ENCODE data around the gene ASB4. TPM values are rescaled to one million over a fixed set of nuclear protein-coding genes. Genes with fewer than 3 reads are reported as not detected.

The ASB4 gene
- total RNA-seq, 1 donor from 2014 or later, result 24.0 TPM

- no peaks in the 10 kb centered on the region for H3K4me1 ChIP-seq (ENCODE audit: control insufficient read depth in 3 of 3, insufficient read depth in 3 of 3, low read length in 3 of 3)
- H3K27me3 ChIP-seq (ENCODE audit: control insufficient read depth in 3 of 3, insufficient read depth in 3 of 3, low read length in 3 of 3), result no peaks in the 10 kb centered on the region
- H3K9ac ChIP-seq (ENCODE audit: low read depth in 1 of 3, low read length in 3 of 3), result no peak overlapping the region
- H3K27ac ChIP-seq (ENCODE audit: low read depth, low read length), result no peak overlapping the region
- H3K4me3 ChIP-seq (ENCODE audit: low read length in 3 of 3), result no peak overlapping the region
- H3K36me3 ChIP-seq (ENCODE audit: control insufficient read depth in 3 of 3, insufficient read depth in 3 of 3, low read length in 3 of 3), result no peaks in the 10 kb centered on the region
- H3K9me3 ChIP-seq (ENCODE audit: control insufficient read depth in 3 of 3, low read length in 3 of 3), result no peaks in the 10 kb centered on the region
Measured at GRCh38 chr7:95577137-95577536, 91.4 kb downstream of the ASB4 start.

- H3K4me1 ChIP-seq (ENCODE audit: control insufficient read depth in 3 of 3, insufficient read depth in 3 of 3, low read length in 3 of 3), result no peaks in the 10 kb centered on the region
- no peaks in the 10 kb centered on the region for H3K27me3 ChIP-seq (ENCODE audit: control insufficient read depth in 3 of 3, insufficient read depth in 3 of 3, low read length in 3 of 3)
- no peak overlapping the region for H3K9ac ChIP-seq (ENCODE audit: low read depth in 1 of 3, low read length in 3 of 3)
- no peak overlapping the region for H3K4me3 ChIP-seq (ENCODE audit: low read length in 3 of 3)
- peaks cover 0 to 2% (median 0%) of the 10 kb centered on the region in 3 donors for H3K36me3 ChIP-seq (ENCODE audit: control insufficient read depth in 3 of 3, insufficient read depth in 3 of 3, low read length in 3 of 3)
- H3K27ac ChIP-seq (ENCODE audit: low read depth, low read length), result no peak overlapping the region
- H3K9me3 ChIP-seq (ENCODE audit: control insufficient read depth in 3 of 3, low read length in 3 of 3), result no peaks in the 10 kb centered on the region
Measured at GRCh38 chr7:95578299-95578855, 92.6 kb downstream of the ASB4 start.

GRCh38 chr7:95579318-95579717, 93.6 kb downstream of the ASB4 start:
- H3K4me1 ChIP-seq (ENCODE audit: control insufficient read depth in 3 of 3, insufficient read depth in 3 of 3, low read length in 3 of 3), result no peaks in the 10 kb centered on the region
- no peak overlapping the region for H3K27ac ChIP-seq (ENCODE audit: low read depth, low read length)
- H3K36me3 ChIP-seq (ENCODE audit: control insufficient read depth in 3 of 3, insufficient read depth in 3 of 3, low read length in 3 of 3), result peaks cover 4 to 9% (median 5%) of the 10 kb centered on the region in 3 donors
- no peak overlapping the region for H3K9ac ChIP-seq (ENCODE audit: low read depth in 1 of 3, low read length in 3 of 3)
- H3K9me3 ChIP-seq (ENCODE audit: control insufficient read depth in 3 of 3, low read length in 3 of 3), result no peaks in the 10 kb centered on the region
- H3K27me3 ChIP-seq (ENCODE audit: control insufficient read depth in 3 of 3, insufficient read depth in 3 of 3, low read length in 3 of 3), result no peaks in the 10 kb centered on the region
- no peak overlapping the region for H3K4me3 ChIP-seq (ENCODE audit: low read length in 3 of 3)

GRCh38 chr7:95581467-95581866, 95.7 kb downstream of the ASB4 start:
- Histone ChIP-seq H3K4me3 (ENCODE audit: low read length in 3 of 3) (no peak overlapping the region), H3K27ac (ENCODE audit: low read depth, low read length) (no peak overlapping the region), H3K36me3 (ENCODE audit: control insufficient read depth in 3 of 3, insufficient read depth in 3 of 3, low read length in 3 of 3) (peaks cover 18 to 27% (median 25%) of the 10 kb centered on the region in 3 donors), H3K9ac (ENCODE audit: low read depth in 1 of 3, low read length in 3 of 3) (no peak overlapping the region), H3K27me3 (ENCODE audit: control insufficient read depth in 3 of 3, insufficient read depth in 3 of 3, low read length in 3 of 3) (no peaks in the 10 kb centered on the region), H3K9me3 (ENCODE audit: control insufficient read depth in 3 of 3, low read length in 3 of 3) (no peaks in the 10 kb centered on the region), H3K4me1 (ENCODE audit: control insufficient read depth in 3 of 3, insufficient read depth in 3 of 3, low read length in 3 of 3) (no peaks in the 10 kb centered on the region)

GRCh38 chr7:95582578-95583293, 97.0 kb downstream of the ASB4 start:
- Histone ChIP-seq H3K4me3 (ENCODE audit: low read length in 3 of 3) (no peak overlapping the region), H3K9me3 (ENCODE audit: control insufficient read depth in 3 of 3, low read length in 3 of 3) (no peaks in the 10 kb centered on the region), H3K27ac (ENCODE audit: low read depth, low read length) (no peak overlapping the region), H3K36me3 (ENCODE audit: control insufficient read depth in 3 of 3, insufficient read depth in 3 of 3, low read length in 3 of 3) (peaks cover 28 to 39% (median 38%) of the 10 kb centered on the region in 3 donors), H3K9ac (ENCODE audit: low read depth in 1 of 3, low read length in 3 of 3) (no peak overlapping the region), H3K4me1 (ENCODE audit: control insufficient read depth in 3 of 3, insufficient read depth in 3 of 3, low read length in 3 of 3) (peaks cover 0 to 5% (median 0%) of the 10 kb centered on the region in 3 donors), H3K27me3 (ENCODE audit: control insufficient read depth in 3 of 3, insufficient read depth in 3 of 3, low read length in 3 of 3) (no peaks in the 10 kb centered on the region)

- H3K36me3 ChIP-seq (ENCODE audit: control insufficient read depth in 3 of 3, insufficient read depth in 3 of 3, low read length in 3 of 3), result peaks cover 38 to 52% (median 49%) of the 10 kb centered on the region in 3 donors
- H3K9me3 ChIP-seq (ENCODE audit: control insufficient read depth in 3 of 3, low read length in 3 of 3), result no peaks in the 10 kb centered on the region
- H3K27me3 ChIP-seq (ENCODE audit: control insufficient read depth in 3 of 3, insufficient read depth in 3 of 3, low read length in 3 of 3), result no peaks in the 10 kb centered on the region
- no peak overlapping the region for H3K4me3 ChIP-seq (ENCODE audit: low read length in 3 of 3)
- H3K4me1 ChIP-seq (ENCODE audit: control insufficient read depth in 3 of 3, insufficient read depth in 3 of 3, low read length in 3 of 3), result peaks cover 0 to 5% (median 3%) of the 10 kb centered on the region in 3 donors
- H3K9ac ChIP-seq (ENCODE audit: low read depth in 1 of 3, low read length in 3 of 3), result no peak overlapping the region
- H3K27ac ChIP-seq (ENCODE audit: low read depth, low read length), result no peak overlapping the region
Measured at GRCh38 chr7:95583834-95584621, 98.3 kb downstream of the ASB4 start.

- H3K36me3 ChIP-seq (ENCODE audit: control insufficient read depth in 3 of 3, insufficient read depth in 3 of 3, low read length in 3 of 3), result peaks cover 45 to 61% (median 58%) of the 10 kb centered on the region in 3 donors
- H3K4me1 ChIP-seq (ENCODE audit: control insufficient read depth in 3 of 3, insufficient read depth in 3 of 3, low read length in 3 of 3), result peaks cover 0 to 10% (median 6%) of the 10 kb centered on the region in 3 donors
- H3K27me3 ChIP-seq (ENCODE audit: control insufficient read depth in 3 of 3, insufficient read depth in 3 of 3, low read length in 3 of 3), result no peaks in the 10 kb centered on the region
- no peak overlapping the region for H3K27ac ChIP-seq (ENCODE audit: low read depth, low read length)
- H3K4me3 ChIP-seq (ENCODE audit: low read length in 3 of 3), result no peak overlapping the region
- no peaks in the 10 kb centered on the region for H3K9me3 ChIP-seq (ENCODE audit: control insufficient read depth in 3 of 3, low read length in 3 of 3)
- no peak overlapping the region for H3K9ac ChIP-seq (ENCODE audit: low read depth in 1 of 3, low read length in 3 of 3)
Measured at GRCh38 chr7:95584769-95585425, 99.2 kb downstream of the ASB4 start.

- peaks cover 0 to 10% (median 6%) of the 10 kb centered on the region in 3 donors for H3K4me1 ChIP-seq (ENCODE audit: control insufficient read depth in 3 of 3, insufficient read depth in 3 of 3, low read length in 3 of 3)
- no peaks in the 10 kb centered on the region for H3K9me3 ChIP-seq (ENCODE audit: control insufficient read depth in 3 of 3, low read length in 3 of 3)
- no peak overlapping the region for H3K9ac ChIP-seq (ENCODE audit: low read depth in 1 of 3, low read length in 3 of 3)
- H3K27me3 ChIP-seq (ENCODE audit: control insufficient read depth in 3 of 3, insufficient read depth in 3 of 3, low read length in 3 of 3), result no peaks in the 10 kb centered on the region
- no peak overlapping the region for H3K27ac ChIP-seq (ENCODE audit: low read depth, low read length)
- peaks cover 46 to 64% (median 60%) of the 10 kb centered on the region in 3 donors for H3K36me3 ChIP-seq (ENCODE audit: control insufficient read depth in 3 of 3, insufficient read depth in 3 of 3, low read length in 3 of 3)
- no peak overlapping the region for H3K4me3 ChIP-seq (ENCODE audit: low read length in 3 of 3)
Measured at GRCh38 chr7:95585426-95585789, 99.7 kb downstream of the ASB4 start.

GRCh38 chr7:95586951-95587301, 101.2 kb downstream of the ASB4 start:
- Histone ChIP-seq H3K27me3 (ENCODE audit: control insufficient read depth in 3 of 3, insufficient read depth in 3 of 3, low read length in 3 of 3) (no peaks in the 10 kb centered on the region), H3K9ac (ENCODE audit: low read depth in 1 of 3, low read length in 3 of 3) (no peak overlapping the region), H3K27ac (ENCODE audit: low read depth, low read length) (no peak overlapping the region), H3K9me3 (ENCODE audit: control insufficient read depth in 3 of 3, low read length in 3 of 3) (no peaks in the 10 kb centered on the region), H3K4me3 (ENCODE audit: low read length in 3 of 3) (no peak overlapping the region), H3K36me3 (ENCODE audit: control insufficient read depth in 3 of 3, insufficient read depth in 3 of 3, low read length in 3 of 3) (peaks cover 53 to 78% (median 70%) of the 10 kb centered on the region in 3 donors), H3K4me1 (ENCODE audit: control insufficient read depth in 3 of 3, insufficient read depth in 3 of 3, low read length in 3 of 3) (peaks cover 6 to 16% (median 16%) of the 10 kb centered on the region in 3 donors)

All from skeletal muscle tissue (tissue), 4 donors.